K562 (cell line): ENCODE results near the gene PDZRN4. TPM values are rescaled to one million over a fixed set of nuclear protein-coding genes. Genes with fewer than 3 reads are reported as not detected.

ENCODE experiments used
- DDX20 ChIP-seq: fragments of 450-650 bp; IDR thresholded peaks from 2 replicates; pipeline ENCODE4 v1.6.1; 2016; ENCODE audit warnings: missing genetic modification characterization, low read depth, mild to moderate bottlenecking, missing compliant biosample characterization, moderate library complexity
- MAX ChIP-seq: sonication (generic); formaldehyde crosslinking; IDR thresholded peaks from 2 replicates; pipeline ENCODE4 v1.9.0; 2022; ENCODE audit warnings: mild to moderate bottlenecking, missing genetic modification reagents
- REST ChIP-seq, 2 experiments: fragments of 450-650 bp; formaldehyde crosslinking in 1 of 2; IDR thresholded peaks; 2 replicates each; pipeline versions ENCODE4 v1.4.0 to v1.6.1; 2014 to 2020; ENCODE audit warnings: mild to moderate bottlenecking in 2 of 2, borderline replicate concordance in 1 of 2, low read depth in 1 of 2
- SRSF3 ChIP-seq: fragments of 200-400 bp; formaldehyde crosslinking; IDR thresholded peaks from 2 replicates; pipeline ENCODE4 v1.6.1; 2016; ENCODE audit warnings: mild to moderate bottlenecking, low read length, moderate library complexity; ENCODE audit not compliant: insufficient read depth
- polyA plus RNA-seq, 8 experiments: library from polyadenylated mRNA; depleted of rRNA in 4 of 8; stranded (reverse) in 5 of 8; unstranded in 3 of 8; fragments of >200 nt; fragmentation: Nextera tagmentation in 2 of 8; fragmentation: Illumina TruSeq in 1 of 8; extraction: Ambion mirVana in 2 of 8; extraction: Trizol in 1 of 8; gene quantifications; 2 replicates each; pipeline versions ENCODE4 v1.2.1 to v1.2.3, GENCODE V29; 2011 to 2014; ENCODE audit warnings: inconsistent platforms in 1 of 8, missing spikeins in 1 of 8
- total RNA-seq, 7 experiments: library from RNA; depleted of rRNA in 6 of 7; stranded (reverse); fragments of >200 nt in 6 of 7; fragmentation: Illumina TruSeq in 2 of 7; extraction: Trizol in 2 of 7; gene quantifications; 2 replicates each; pipeline versions ENCODE4 v1.2.1 to v1.2.3, GENCODE V29; 2011 to 2021; ENCODE audit warnings: low replicate concordance in 1 of 7

PDZRN4 gene
- total and polyA plus RNA-seq, 9 of the 15 experiments (the other 6 are each of a cell fraction or from before 2014, with no cell fraction given): not detected

- no peak for TF ChIP-seq REST (IDR thresholded peaks at IDR 0.05; ENCODE audit: borderline replicate concordance)
- no peak for TF ChIP-seq REST (CRISPR knock-in tag; IDR thresholded peaks at IDR 0.05; ENCODE audit: low read depth)
- TF ChIP-seq SRSF3: no peak
- no peak for TF ChIP-seq MAX (CRISPR knock-in tag)
- TF ChIP-seq DDX20 (tag): no peak
These were observed 285.3 kb downstream of the PDZRN4 start (continued) for GRCh38 chr12:41473441-41473840.
